Measurements from ENCODE around the gene ARHGEF4.
A peak's percentile ranks its signal among the peaks of the same experiment; 100 is the strongest.

The ARHGEF4 gene

GRCh38 chr2:130818809-130819208 lies 17.9 kb upstream of the ARHGEF4 start:
- DNase-seq (ENCODE audit: low spot score), result no peak

- no peak for DNase-seq (ENCODE audit: low spot score)
These were observed 17.5 kb upstream of the ARHGEF4 start for GRCh38 chr2:130819226-130819607.

GRCh38 chr2:130819608-130820278 lies 17.0 kb upstream of the ARHGEF4 start:
- no peak for DNase-seq (ENCODE audit: low spot score)

- DNase-seq (ENCODE audit: low spot score), result no peak
These were observed 16.3 kb upstream of the ARHGEF4 start for GRCh38 chr2:130820279-130820861.

DNA sequence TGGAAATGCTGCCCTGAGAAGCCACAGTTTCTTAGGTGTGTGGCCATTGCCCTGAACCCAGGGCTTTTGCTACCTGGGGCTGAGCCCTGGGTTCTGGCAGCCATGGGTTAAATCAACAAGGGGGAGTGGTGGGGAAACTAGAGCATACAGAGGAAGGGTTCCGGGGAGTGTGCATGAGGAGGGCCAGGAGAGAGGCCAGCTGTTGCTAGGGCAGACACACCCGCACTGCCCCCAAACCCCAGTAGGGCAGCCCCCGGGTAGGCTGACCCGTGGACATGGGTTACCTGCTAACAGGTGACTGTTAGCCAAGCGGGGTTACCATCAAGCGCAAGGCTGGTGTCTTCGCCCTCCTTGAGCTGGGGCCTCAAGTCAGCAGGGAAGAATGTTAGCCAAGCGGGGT lies 14.8 kb upstream of the ARHGEF4 start:
- no peak for DNase-seq (ENCODE audit: low spot score)

DNA sequence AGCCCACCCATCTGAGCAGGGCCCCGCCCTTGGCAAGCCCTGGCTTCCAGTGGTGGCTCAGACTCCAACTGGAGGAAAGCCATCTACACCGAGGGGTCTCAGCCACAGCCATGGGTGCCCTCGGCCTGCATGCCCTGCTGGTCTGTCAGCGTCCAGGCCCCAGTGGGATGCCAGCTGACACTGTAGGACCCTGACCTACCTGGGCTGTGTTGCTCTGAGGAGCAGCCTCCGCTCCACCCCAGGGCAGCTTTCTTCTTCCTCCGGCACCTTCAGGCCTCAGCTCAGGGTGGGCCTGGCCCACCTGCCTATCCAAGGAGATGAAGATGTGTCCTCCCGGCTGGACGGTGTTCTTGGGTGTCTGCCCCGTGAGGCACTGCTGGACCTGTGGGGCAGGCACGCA lies 13.9 kb upstream of the ARHGEF4 start:
- DNase-seq (ENCODE audit: low spot score), result no peak

GRCh38 chr2:130823171-130823885 lies 13.4 kb upstream of the ARHGEF4 start:
- DNase-seq (ENCODE audit: low spot score), result no peak

DNA sequence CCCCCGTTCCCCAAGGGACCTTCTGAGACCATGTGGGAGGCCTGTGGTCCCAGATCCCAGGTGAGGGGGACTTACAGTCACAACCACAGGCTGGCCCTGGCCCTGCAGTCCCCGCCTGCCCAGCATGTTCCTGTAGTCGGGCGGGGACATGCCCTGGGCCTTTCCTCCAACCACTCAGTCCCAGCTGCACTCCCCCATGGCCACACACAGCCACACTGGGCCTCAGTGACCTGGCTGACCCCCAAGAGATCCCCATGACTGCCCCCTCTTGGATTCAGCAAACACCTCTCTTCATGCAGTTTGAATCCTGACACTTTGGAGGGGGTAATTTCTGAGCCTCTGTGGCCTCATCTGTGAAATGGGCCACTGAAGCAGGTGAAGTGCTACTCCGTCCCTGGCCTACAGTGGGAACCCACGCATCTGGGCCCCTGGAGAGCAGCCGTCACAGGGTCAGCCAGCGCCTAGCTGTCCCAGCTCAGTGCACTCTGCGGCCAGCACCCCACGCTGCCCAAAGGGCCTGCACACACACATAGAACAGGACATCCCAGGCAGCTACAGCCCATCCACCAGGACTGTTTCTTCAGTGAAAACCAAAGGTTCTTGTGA lies 12.7 kb upstream of the ARHGEF4 start:
- DNase-seq (ENCODE audit: low spot score), result no peak

GRCh38 chr2:130824492-130825061 lies 12.1 kb upstream of the ARHGEF4 start:
- DNase-seq (ENCODE audit: low spot score), result peak; percentile 56

- no peak for DNase-seq (ENCODE audit: low spot score)
These were observed 11.3 kb upstream of the ARHGEF4 start for GRCh38 chr2:130825231-130825965.

- no peak for DNase-seq (ENCODE audit: low spot score)
These were observed 10.8 kb upstream of the ARHGEF4 start for GRCh38 chr2:130825966-130826253.

GRCh38 chr2:130826419-130826818 lies 10.3 kb upstream of the ARHGEF4 start:
- no peak for DNase-seq (ENCODE audit: low spot score)

DNA sequence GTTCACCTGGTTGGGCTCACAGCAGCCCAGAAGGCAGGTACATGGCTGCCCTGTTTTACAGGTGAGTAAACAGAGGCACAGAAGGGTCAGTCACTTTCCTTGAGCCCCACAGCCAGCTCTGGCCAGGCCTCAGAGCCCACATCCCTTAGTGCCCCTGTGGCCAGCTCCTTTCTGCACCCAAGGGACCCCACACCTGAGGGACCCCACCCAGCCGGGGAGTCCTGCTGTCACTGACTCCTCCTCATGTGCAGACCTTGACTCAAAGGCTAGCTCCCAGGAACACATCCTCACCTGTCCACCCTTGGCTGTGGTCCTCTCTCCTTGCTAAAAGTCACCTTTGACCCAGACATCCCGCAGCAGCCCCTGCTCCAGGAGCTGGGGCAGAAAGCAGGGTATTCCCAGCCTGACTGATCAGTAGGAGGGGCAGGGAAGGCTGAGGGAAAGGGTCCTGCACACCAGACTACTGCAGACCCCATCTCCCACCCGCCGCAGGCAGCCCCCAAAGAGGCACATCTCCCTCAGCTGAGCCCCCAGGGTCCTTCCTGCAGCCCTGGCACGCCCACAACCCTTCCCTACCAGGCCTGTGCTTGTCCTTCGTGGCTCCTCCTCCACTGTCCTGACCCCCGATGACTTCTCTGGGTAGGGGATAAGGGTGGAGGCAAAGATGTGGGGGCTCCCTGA lies 9.8 kb upstream of the ARHGEF4 start:
- no peak for DNase-seq (ENCODE audit: low spot score)

- no peak for DNase-seq (ENCODE audit: low spot score)
These were observed 9.0 kb upstream of the ARHGEF4 start for GRCh38 chr2:130827502-130828251.

DNA sequence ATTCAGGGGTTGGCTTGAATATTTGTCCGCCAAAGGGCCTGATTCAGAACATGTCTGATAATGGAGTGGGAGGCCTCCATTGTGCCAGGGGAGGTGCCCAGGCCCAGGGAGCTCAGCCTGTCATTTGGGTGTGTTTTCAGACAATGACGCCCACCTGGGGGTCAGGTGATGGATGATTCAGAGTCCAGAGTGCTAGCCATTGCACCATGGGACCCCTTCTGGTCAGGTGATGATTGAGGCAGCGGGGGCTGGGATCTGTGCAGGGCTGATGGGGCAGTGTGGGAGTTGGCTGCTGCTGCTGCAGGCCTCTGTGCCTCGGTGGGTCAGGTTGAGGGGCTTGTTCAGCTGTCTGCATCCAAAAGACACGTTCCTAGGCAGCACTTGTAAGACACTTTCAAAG lies 8.3 kb upstream of the ARHGEF4 start:
- no peak for DNase-seq (ENCODE audit: low spot score)

DNA sequence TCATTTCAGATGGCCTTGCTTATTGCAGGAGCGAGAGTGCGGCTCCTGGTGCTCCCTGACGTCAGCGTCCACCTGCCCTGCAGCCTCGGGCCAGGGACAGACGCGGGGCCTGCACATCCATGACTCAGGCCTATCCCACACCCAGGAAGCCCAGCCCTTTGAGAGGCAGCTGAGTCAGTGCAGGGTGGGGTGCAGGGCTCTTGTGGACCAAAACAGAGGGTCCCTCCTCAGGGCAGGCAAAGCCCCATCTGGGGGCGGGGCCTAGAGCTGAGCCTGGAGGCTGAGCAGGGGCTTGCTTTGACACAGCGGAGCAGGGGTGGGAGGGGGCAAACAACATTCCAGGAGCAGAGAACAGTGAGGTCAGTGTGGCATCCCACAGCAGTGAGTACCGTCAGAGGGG lies 7.7 kb upstream of the ARHGEF4 start:
- DNase-seq (ENCODE audit: low spot score), result no peak

GRCh38 chr2:130830538-130830937 lies 6.2 kb upstream of the ARHGEF4 start:
- DNase-seq (ENCODE audit: low spot score), result no peak

DNA sequence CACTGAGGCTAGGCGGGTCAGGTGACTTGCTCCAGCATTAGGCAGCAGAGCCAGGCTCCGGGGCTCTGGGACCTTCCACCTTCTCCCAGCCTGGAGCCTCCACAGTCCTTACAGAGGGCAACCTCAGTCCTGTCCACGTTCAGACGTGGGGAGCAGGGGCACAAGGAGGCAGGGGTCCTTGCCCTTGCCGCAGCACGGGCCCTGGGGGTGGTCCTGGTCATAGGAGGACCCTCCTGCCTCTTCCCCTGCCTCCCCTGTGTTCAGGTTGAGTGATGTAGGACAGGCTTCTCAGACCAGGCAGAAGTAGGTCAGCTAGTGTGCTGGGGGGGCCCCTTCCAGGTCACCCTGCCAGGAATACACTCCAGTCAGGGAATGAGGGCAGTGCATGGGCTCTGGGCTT lies 5.4 kb upstream of the ARHGEF4 start:
- DNase-seq (ENCODE audit: low spot score), result no peak

- no peak for DNase-seq (ENCODE audit: low spot score)
These were observed 4.3 kb upstream of the ARHGEF4 start for GRCh38 chr2:130832296-130832940.
